MM.1S (cell line): ENCODE results near the gene SEPSECS.

Experiments
- DNase-seq: peaks from one replicate; pipeline ENCODE4 v3.0.0-alpha.2; 2015
- H2AFZ ChIP-seq: fragments of 300-600 bp; sonication (generic); 2 replicates; pipeline ENCODE4 v1.6.0; 2016; ENCODE audit warnings: antibody characterized with exemption, low read length
- H3F3A ChIP-seq: fragments of 300-600 bp; sonication (generic); 2 replicates; pipeline ENCODE4 v1.6.1; 2016; ENCODE audit warnings: mild to moderate bottlenecking, antibody characterized with exemption, low read length, moderate library complexity, mixed read lengths; ENCODE audit not compliant: insufficient read depth
- H3K27ac ChIP-seq: fragments of 300-600 bp; sonication (generic); 2 replicates; pipeline ENCODE4 v1.5.1; 2016; ENCODE audit warnings: mild to moderate bottlenecking, low read length
- H3K27me3 ChIP-seq: fragments of 300-600 bp; sonication (generic); replicated peaks from 2 replicates; pipeline ENCODE4 v1.6.0; 2016; ENCODE audit warnings: low read length; ENCODE audit not compliant: insufficient read depth
- H3K36me3 ChIP-seq: fragments of 300-600 bp; sonication (generic); replicated peaks from 2 replicates; pipeline ENCODE4 v1.6.1; 2016; ENCODE audit warnings: mild to moderate bottlenecking, low read length, mixed read lengths; ENCODE audit not compliant: insufficient read depth
- H3K4me1 ChIP-seq: fragments of 300-600 bp; sonication (generic); 2 replicates; pipeline ENCODE4 v1.6.1; 2016; ENCODE audit warnings: low read length, mixed read lengths
- H3K4me2 ChIP-seq: fragments of 300-600 bp; sonication (generic); 2 replicates; pipeline ENCODE4 v1.6.0; 2016; ENCODE audit warnings: low read depth, low read length
- H3K4me3 ChIP-seq: fragments of 300-600 bp; sonication (generic); 2 replicates; pipeline ENCODE4 v1.5.1; 2016; ENCODE audit warnings: low read length, mixed read lengths
- H3K79me2 ChIP-seq: fragments of 300-600 bp; sonication (generic); 2 replicates; pipeline ENCODE4 v1.6.1; 2016; ENCODE audit warnings: mixed run types, low read length, mixed read lengths
- H3K9ac ChIP-seq: fragments of 300-600 bp; sonication (generic); 2 replicates; pipeline ENCODE4 v1.6.1; 2016; ENCODE audit warnings: low read length, mixed read lengths
- H3K9me2 ChIP-seq: fragments of 300-600 bp; sonication (generic); replicated peaks from 2 replicates; pipeline ENCODE4 v1.6.1; 2016; ENCODE audit warnings: mild to moderate bottlenecking, low read length, mixed read lengths; ENCODE audit not compliant: insufficient read depth
- H3K9me3 ChIP-seq: fragments of 300-600 bp; sonication (generic); replicated peaks from 2 replicates; pipeline ENCODE4 v1.6.1; 2016; ENCODE audit warnings: mild to moderate bottlenecking, low read length, mixed read lengths; ENCODE audit not compliant: insufficient read depth
- H4K20me1 ChIP-seq: fragments of 300-600 bp; sonication (generic); 2 replicates; pipeline ENCODE4 v1.6.1; 2016; ENCODE audit warnings: mild to moderate bottlenecking, low read length, moderate library complexity, mixed read lengths; ENCODE audit not compliant: insufficient read depth
- EZH2 ChIP-seq: fragments of 300-600 bp; sonication (generic); optimal IDR thresholded peaks from 2 replicates; pipeline ENCODE3; 2017; ENCODE audit warnings: low read depth, mild to moderate bottlenecking, antibody characterized with exemption, low read length, mixed read lengths
- EZH2phosphoT487 ChIP-seq: fragments of 300-600 bp; sonication (generic); IDR thresholded peaks from 2 replicates; pipeline ENCODE4 v1.6.1; 2018; ENCODE audit warnings: antibody characterized with exemption, low read length
- TF ChIP-seq, protein P1 (sequence below): fragments of 300-600 bp; sonication (generic); IDR thresholded peaks from 2 replicates; pipeline ENCODE4 v1.5.1; 2016; ENCODE audit warnings: antibody characterized with exemption, low read length, mixed read lengths

Gene SEPSECS

DNA sequence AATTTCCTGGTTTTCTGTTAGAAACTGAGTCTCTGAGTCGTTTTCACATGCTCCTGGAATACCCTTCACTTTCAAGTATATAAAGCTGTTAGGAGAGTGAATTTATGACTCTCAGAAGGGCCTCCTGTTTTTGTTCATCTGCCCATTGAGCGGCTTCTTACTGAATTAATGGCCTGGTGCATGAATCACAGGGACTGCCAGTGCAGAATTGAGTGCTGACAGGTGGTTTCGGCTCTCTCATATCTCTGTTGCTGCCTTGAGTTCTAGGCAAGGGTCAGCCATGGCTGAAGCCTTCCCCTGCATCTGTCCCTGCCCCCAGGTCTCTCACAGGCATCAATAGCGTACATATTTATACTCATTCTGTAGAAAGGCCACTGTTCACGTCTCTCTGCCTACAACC, 22.7 kb upstream of the SEPSECS start:
- Histone ChIP-seq H3F3A (no peaks in the 10 kb centered on the region), H3K27me3 (no peaks in the 10 kb centered on the region), H3K4me1 (no peaks in the 10 kb centered on the region), H3K9ac (no peak overlapping the region), H4K20me1 (no peaks in the 10 kb centered on the region), H3K4me2 (no peak overlapping the region), H3K79me2 (no peaks in the 10 kb centered on the region), H3K9me3 (no peaks in the 10 kb centered on the region), H3K36me3 (no peaks in the 10 kb centered on the region), H3K9me2 (no peaks in the 10 kb centered on the region), H2AFZ (no peak overlapping the region), H3K27ac (no peak overlapping the region), H3K4me3 (no peak overlapping the region)
- TF ChIP-seq EZH2 (no peak), EZH2phosphoT487 (no peak)
- TF ChIP-seq, protein P1, sequence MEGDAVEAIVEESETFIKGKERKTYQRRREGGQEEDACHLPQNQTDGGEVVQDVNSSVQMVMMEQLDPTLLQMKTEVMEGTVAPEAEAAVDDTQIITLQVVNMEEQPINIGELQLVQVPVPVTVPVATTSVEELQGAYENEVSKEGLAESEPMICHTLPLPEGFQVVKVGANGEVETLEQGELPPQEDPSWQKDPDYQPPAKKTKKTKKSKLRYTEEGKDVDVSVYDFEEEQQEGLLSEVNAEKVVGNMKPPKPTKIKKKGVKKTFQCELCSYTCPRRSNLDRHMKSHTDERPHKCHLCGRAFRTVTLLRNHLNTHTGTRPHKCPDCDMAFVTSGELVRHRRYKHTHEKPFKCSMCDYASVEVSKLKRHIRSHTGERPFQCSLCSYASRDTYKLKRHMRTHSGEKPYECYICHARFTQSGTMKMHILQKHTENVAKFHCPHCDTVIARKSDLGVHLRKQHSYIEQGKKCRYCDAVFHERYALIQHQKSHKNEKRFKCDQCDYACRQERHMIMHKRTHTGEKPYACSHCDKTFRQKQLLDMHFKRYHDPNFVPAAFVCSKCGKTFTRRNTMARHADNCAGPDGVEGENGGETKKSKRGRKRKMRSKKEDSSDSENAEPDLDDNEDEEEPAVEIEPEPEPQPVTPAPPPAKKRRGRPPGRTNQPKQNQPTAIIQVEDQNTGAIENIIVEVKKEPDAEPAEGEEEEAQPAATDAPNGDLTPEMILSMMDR, result no peak
- no peak for DNase-seq

GRCh38 chr4:25180524-25181131, 20.4 kb upstream of the SEPSECS start:
- peak; percentile 47 for DNase-seq
- Histone ChIP-seq H3K4me3 (no peak overlapping the region), H3K36me3 (no peaks in the 10 kb centered on the region), H2AFZ (no peak overlapping the region), H3K9ac (no peak overlapping the region), H3K27me3 (no peaks in the 10 kb centered on the region), H3K9me2 (no peaks in the 10 kb centered on the region), H3K27ac (no peak overlapping the region), H4K20me1 (no peaks in the 10 kb centered on the region), H3K79me2 (no peaks in the 10 kb centered on the region), H3F3A (no peaks in the 10 kb centered on the region), H3K4me2 (no peak overlapping the region), H3K4me1 (no peaks in the 10 kb centered on the region), H3K9me3 (no peaks in the 10 kb centered on the region)
- TF ChIP-seq, protein P1, result peak; percentile 74
- TF ChIP-seq EZH2, result no peak
- no peak for TF ChIP-seq EZH2phosphoT487

DNA sequence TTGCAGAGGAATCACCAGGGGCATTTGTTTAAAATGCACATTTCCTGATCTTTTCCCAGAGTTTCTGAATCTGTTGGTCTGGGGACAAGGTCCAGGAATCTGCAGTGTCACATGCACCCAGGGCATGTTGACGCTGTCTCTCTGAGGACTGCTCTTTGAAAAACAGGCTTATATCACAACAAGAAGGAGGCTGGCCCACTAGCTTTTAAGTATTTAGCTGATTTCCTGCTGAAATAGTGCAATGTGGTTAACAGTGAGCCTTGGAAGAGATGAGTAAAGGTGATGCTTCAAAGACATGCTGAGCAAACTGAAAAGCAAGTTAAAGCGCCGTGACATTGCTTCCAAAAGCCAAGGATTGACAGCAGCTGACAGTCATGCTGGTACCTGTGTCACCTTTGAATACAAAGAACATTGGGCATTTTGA, 18.6 kb upstream of the SEPSECS start:
- no peaks in the 10 kb centered on the region for H3K27me3 ChIP-seq
- no peaks in the 10 kb centered on the region for H3K79me2 ChIP-seq
- no peaks in the 10 kb centered on the region for H3K4me1 ChIP-seq
- no peak overlapping the region for H3K9ac ChIP-seq
- TF ChIP-seq EZH2 (no peak), EZH2phosphoT487 (no peak)
- TF ChIP-seq, protein P1, result no peak
- no peak for DNase-seq
- H2AFZ ChIP-seq, result no peak overlapping the region
- H3K4me2 ChIP-seq, result no peak overlapping the region
- no peak overlapping the region for H3K27ac ChIP-seq
- no peaks in the 10 kb centered on the region for H3K9me2 ChIP-seq
- no peaks in the 10 kb centered on the region for H3K9me3 ChIP-seq
- no peaks in the 10 kb centered on the region for H4K20me1 ChIP-seq
- H3K36me3 ChIP-seq, result no peaks in the 10 kb centered on the region
- H3K4me3 ChIP-seq, result no peak overlapping the region
- H3F3A ChIP-seq, result no peaks in the 10 kb centered on the region
